ENCODE results near the gene ENDOV.

ENDOV gene

DNA sequence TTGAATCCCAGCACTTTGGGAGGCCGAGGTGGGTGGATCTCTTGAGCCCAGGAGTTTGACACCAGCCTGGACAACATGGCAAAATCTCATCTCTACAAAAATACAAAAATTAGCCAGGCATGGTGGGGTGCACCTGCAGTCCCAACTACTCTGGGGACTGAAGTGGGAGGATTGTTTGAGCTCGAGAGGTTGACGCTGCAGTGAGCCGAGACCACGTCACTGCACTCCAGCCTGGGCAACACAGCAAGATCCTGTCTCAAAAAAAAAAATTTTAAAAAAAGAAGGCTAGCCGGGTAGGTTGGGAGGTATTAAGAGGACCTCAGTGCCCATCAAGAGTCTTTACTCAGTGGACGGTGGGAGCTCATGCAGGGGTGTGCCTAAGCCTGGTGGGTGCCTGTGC is 65.3 kb downstream of the ENDOV start:
- H3K4me3 ChIP-seq (ENCODE audit: low read depth, low read length): no peak overlapping the region

DNA sequence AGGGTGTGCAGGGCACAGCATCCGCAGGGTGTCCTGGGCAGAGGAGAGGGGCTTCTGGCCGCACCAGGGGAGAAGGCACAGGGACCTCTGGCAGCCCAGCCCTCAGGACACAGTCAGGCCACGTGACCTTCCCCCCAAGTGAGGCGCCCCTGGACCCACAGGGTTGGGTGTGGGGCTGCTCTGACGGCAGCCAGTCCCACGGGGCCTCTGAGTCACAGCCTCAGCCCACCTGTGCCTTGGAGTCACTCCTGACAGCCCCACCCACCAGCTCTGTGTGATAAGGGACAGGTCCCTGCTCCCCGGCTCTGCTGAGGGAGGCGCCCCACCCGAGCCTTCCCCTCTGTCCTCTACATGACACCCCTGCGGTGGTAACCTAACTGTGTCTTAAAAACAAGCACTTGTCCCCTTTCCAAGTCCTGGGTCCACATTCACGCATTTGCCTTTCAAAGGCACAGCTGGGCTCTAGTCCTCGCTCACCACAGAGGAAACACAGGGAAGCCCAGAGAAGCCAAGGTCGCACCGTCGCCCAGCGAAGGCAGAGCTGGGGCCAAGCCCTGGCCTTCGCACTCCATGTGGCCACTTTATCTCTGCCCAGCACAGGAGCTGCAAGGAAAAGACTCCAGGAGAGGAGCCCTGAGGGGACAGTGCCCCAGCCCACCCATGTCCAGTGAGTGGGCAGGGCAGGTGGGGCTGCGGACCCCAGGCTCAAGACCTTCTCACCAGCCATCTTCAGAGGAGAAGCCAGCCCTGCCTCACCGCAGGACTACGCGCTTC is 66.5 kb downstream of the ENDOV start:
- no peak overlapping the region for H3K4me3 ChIP-seq (ENCODE audit: low read depth, low read length)

DNA sequence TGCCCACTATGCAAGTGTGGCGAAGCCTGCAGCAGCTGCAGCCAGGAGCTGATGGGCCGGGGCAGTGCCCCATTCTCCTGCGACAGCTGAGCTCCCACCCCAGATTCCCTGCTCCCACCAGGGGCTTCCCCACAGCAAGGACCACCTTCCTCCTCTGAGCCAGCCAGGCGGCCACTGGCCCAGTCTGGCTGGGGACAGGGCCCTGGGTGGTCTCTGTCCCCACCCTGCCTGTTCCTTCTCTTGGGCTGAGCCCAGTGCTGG is 67.0 kb downstream of the ENDOV start:
- H3K4me3 ChIP-seq (ENCODE audit: low read depth, low read length): no peak overlapping the region

DNA sequence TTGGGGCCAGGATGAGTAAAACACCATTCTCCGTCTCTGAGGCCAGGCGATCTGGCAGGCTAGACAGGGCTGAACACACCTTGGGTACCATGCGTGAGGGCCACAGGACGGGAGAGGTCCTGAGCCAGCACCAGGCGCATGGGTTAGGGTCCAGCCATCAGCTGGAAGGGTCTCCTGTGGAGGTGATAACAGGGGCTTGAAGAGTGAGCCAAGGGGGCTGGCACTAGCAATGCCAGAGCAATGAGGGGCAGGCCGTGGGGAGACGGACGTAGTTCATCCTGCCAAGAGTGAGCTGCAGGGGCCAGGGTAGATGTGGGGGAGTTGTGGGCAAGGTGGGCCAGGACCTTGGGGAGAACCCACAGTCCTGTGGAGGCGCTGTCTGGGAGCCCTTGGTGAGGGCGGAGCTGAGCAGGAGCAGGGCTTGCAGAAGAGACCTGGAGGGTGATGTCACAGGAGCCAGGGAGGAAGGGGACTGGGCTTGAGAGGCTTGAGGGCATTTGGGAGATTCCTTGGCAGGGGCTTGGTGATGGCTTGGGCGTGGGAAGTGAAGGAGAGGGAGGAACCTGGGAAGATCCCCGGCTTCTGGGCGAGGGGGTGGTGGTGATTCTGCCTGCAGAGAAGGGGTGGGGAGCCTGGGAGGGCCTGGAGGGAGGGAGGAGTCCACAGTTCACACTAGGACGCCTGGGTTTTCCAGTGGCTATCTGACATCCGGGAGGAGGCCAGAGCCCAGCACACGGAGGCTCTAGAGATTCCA is 67.8 kb downstream of the ENDOV start:
- no peak overlapping the region for H3K4me3 ChIP-seq (ENCODE audit: low read depth, low read length)

DNA sequence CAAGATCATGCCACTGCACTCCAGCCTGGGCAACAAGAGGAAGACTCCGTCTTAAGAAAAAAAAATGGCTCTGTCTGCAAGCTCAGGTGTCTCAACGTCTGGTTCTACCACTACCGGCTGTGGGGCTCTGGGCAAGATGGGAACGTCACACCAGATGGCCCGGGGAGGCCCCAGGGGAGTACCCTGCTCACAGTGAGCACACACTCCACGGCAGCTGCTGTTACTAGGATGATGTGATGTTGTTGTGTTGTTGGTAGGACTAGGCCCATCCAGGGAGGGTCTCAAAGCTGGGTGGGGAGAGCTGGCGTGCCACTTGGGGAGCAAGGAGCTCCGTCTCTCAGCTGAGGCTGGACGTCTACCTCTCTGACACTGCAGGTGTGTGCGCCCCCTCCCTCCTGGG is 70.9 kb downstream of the ENDOV start:
- no peak overlapping the region for H3K4me3 ChIP-seq (ENCODE audit: low read depth, low read length)

DNA sequence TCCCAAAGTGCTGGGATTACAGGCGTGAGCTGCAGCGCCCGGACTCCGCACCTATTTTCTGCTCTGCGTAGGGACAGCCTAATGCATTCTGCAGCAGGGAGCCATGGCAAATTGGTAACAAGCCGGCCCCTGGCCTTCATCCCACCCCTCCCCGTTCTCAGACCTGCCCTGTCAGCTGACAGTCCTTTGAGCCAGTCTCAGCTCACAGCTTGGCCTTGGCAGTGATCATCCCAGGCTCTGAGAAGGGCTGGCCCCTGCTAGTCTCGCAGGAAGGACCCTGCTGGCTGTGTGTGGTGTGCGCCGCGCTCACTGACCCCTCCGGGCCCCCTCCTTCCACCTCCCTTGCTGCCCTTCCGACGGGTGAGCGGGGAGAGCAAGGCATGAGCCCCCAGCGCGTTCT is 71.7 kb downstream of the ENDOV start:
- H3K4me3 ChIP-seq (ENCODE audit: low read depth, low read length): no peak overlapping the region

DNA sequence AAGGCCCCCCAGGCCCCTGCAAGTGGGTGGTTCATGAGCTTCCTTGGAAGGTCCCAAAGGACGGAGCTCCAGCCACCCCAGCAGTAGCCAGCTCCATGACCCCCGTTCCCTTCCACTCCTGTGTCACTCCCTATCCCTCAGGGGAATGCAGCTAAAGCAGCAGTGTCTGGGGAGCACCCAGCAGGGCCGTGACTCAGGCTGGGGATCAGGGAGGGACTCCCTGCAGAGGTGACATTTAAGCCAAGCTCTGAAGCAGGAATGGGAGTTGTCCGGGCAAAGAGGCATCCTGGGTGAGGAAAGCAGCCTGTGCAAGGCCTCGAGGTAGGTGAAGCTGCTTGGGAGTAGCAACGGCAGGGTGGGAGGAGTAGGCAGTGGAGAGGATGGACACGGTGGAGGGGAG is 72.5 kb downstream of the ENDOV start:
- H3K4me3 ChIP-seq (ENCODE audit: low read depth, low read length): no peak overlapping the region
